Adrenal gland (tissue), 5 donors: Measurements from ENCODE around the gene LTB.

Source experiments
- CTCF ChIP-seq, 6 experiments: fragments of 450-650 bp in 4 of 6; fragments of 200-600 bp in 2 of 6; sonication (generic) in 1 of 6; IDR thresholded peaks; 1 replicate in 5 of 6; 2 replicates in 1 of 6; pipeline versions ENCODE4 v1.5.1 to v1.8.0; 2016 to 2021; ENCODE audit warnings: antibody characterized with exemption in 6 of 6, mild to moderate bottlenecking in 2 of 6, moderate library complexity in 1 of 6
- POLR2A ChIP-seq, 2 donors: fragments of 450-650 bp; IDR thresholded peaks; one replicate each; pipeline ENCODE4 v1.6.1; 2017; ENCODE audit warnings: antibody characterized with exemption in 2 of 2, mild to moderate bottlenecking in 2 of 2, moderate library complexity in 1 of 2
- donor health status: DM: no; HTN: no; CAD: no.

- TF ChIP-seq CTCF (IDR thresholded peaks at IDR 0.05) (no peak), POLR2A (IDR thresholded peaks at IDR 0.05) (no peak)
Measured at GRCh38 chr6:31535538-31536324, 46.5 kb downstream of the LTB start.
